ENCODE measurements around the gene LYPLAL1.

DNA sequence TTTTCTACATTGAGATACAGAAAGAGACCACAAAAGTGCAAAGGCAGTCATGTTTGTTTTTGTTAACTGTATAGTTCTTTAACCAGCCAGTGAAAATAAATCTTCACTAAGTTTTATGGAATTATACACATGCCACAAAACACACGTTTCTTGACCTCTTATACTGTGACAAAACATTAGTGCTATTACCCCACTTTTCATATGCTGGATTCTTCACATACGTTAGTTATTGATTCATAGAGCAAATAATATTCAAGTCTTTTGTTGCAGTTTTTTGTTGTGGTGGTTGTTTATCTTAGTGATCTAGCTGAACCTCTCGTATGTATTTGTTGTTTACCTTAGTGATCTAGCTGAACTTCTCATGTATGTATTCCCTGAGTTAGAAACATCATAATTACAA is 28.0 kb downstream of the LYPLAL1 start:
- TF ChIP-seq, protein P1, sequence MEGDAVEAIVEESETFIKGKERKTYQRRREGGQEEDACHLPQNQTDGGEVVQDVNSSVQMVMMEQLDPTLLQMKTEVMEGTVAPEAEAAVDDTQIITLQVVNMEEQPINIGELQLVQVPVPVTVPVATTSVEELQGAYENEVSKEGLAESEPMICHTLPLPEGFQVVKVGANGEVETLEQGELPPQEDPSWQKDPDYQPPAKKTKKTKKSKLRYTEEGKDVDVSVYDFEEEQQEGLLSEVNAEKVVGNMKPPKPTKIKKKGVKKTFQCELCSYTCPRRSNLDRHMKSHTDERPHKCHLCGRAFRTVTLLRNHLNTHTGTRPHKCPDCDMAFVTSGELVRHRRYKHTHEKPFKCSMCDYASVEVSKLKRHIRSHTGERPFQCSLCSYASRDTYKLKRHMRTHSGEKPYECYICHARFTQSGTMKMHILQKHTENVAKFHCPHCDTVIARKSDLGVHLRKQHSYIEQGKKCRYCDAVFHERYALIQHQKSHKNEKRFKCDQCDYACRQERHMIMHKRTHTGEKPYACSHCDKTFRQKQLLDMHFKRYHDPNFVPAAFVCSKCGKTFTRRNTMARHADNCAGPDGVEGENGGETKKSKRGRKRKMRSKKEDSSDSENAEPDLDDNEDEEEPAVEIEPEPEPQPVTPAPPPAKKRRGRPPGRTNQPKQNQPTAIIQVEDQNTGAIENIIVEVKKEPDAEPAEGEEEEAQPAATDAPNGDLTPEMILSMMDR (IDR thresholded peaks at IDR 0.05), result no peak
- no peak for TF ChIP-seq EP300 (IDR thresholded peaks at IDR 0.05)

Measured in stomach (tissue), 4 donors.